ENCODE results near the gene C1QTNF5.
"Not testable (repeated sequence)": the region's sequence is repeated elsewhere in the genome, so short reads cannot be mapped to it uniquely, and the experiment has no call there.

Gene C1QTNF5

GRCh38 chr11:119340335-119341221 is at the start of gene C1QTNF5:
TSS of gene C1QTNF5 (minus strand) at chr11:119340883. CDS start at chr11:119340397, 486 bp downstream.
- no peak for DNase-seq (ENCODE audit: low read depth in 2 of 2)

GRCh38 chr11:119389611-119390254 is 49.0 kb upstream of the C1QTNF5 start:
- DNase-seq (ENCODE audit: low read depth in 2 of 2): no peak

- DNase-seq (ENCODE audit: low read depth in 2 of 2): no peak
Observed at GRCh38 chr11:119388103-119388502, 47.4 kb upstream of the C1QTNF5 start.

- no peak for DNase-seq (ENCODE audit: low read depth in 2 of 2)
Observed at GRCh38 chr11:119384332-119384731, 43.6 kb upstream of the C1QTNF5 start.

- DNase-seq (ENCODE audit: low read depth in 2 of 2): not testable (repeated sequence)
Observed at GRCh38 chr11:119382513-119382912, 41.8 kb upstream of the C1QTNF5 start.

GRCh38 chr11:119382101-119382500 is 41.4 kb upstream of the C1QTNF5 start:
- no peak for DNase-seq (ENCODE audit: low read depth in 2 of 2)

GRCh38 chr11:119381181-119381988 is 40.7 kb upstream of the C1QTNF5 start, which contains the start of gene USP2:
TSS of gene USP2 (minus strand) at chr11:119381690. CDS start at chr11:119373480, 8,210 bp downstream.
- DNase-seq (ENCODE audit: low read depth in 2 of 2): peak; percentile 93 to 94

- DNase-seq (ENCODE audit: low read depth in 2 of 2): no peak
Observed at GRCh38 chr11:119380827-119381180, 40.1 kb upstream of the C1QTNF5 start.

- no peak for DNase-seq (ENCODE audit: low read depth in 2 of 2)
Observed at GRCh38 chr11:119380160-119380826, 39.6 kb upstream of the C1QTNF5 start.

GRCh38 chr11:119378851-119379465 is 38.3 kb upstream of the C1QTNF5 start:
- DNase-seq (ENCODE audit: low read depth in 2 of 2): no peak

- DNase-seq (ENCODE audit: low read depth in 2 of 2): no peak
Observed at GRCh38 chr11:119377961-119378667, 37.4 kb upstream of the C1QTNF5 start.

- no peak for DNase-seq (ENCODE audit: low read depth in 2 of 2)
Observed at GRCh38 chr11:119377112-119377901, 36.6 kb upstream of the C1QTNF5 start.

- no peak for DNase-seq (ENCODE audit: low read depth in 2 of 2)
Observed at GRCh38 chr11:119376197-119376847, 35.6 kb upstream of the C1QTNF5 start.

GRCh38 chr11:119375337-119376196 is 34.9 kb upstream of the C1QTNF5 start:
- no peak for DNase-seq (ENCODE audit: low read depth in 2 of 2)

GRCh38 chr11:119374632-119375336 is 34.1 kb upstream of the C1QTNF5 start:
- no peak for DNase-seq (ENCODE audit: low read depth in 2 of 2)

- DNase-seq (ENCODE audit: low read depth in 2 of 2): no peak
Observed at GRCh38 chr11:119373921-119374631, 33.4 kb upstream of the C1QTNF5 start.

Measured in stimulated activated CD8-positive, alpha-beta memory T cell treated with anti-CD3 and anti-CD28 coated beads, Interleukin-15, amount 100 ng/mL, for 4 hours (primary cell).